OCI-LY3 (cell line): ENCODE measurements around the gene CEP85L.

Experiments used
- EZH2phosphoT487 ChIP-seq: fragments of 200-600 bp; shearing (Covaris generic); IDR thresholded peaks from 2 replicates; pipeline ENCODE4 v1.6.1; 2018; ENCODE audit warnings: antibody characterized with exemption, mixed run types, low read depth
- TF ChIP-seq, protein P1 (sequence below): fragments of 200-600, 300-600 bp; sonication (generic); IDR thresholded peaks from 2 replicates; pipeline ENCODE4 v1.5.1; 2014; ENCODE audit warnings: antibody characterized with exemption, low read length, low read depth

DNA sequence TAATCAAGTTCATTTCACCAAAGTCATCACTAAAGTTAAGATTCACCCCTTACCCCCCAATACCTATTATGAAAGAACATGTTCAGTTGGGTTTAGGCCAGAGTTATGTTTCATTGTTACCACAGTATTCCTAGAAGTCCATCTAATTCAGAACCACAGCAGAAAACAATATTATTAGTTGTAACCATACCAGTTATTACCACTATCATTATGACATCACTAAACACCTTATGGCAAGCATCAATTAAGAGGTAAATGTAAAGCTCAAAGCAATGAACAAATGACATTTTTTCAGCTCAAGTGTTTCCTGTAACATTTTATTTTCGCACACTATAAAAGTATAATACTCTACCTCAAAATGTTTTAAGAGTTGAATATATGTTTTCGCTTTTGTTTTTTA is 4.4 kb downstream of the CEP85L start:
- TF ChIP-seq, protein P1, sequence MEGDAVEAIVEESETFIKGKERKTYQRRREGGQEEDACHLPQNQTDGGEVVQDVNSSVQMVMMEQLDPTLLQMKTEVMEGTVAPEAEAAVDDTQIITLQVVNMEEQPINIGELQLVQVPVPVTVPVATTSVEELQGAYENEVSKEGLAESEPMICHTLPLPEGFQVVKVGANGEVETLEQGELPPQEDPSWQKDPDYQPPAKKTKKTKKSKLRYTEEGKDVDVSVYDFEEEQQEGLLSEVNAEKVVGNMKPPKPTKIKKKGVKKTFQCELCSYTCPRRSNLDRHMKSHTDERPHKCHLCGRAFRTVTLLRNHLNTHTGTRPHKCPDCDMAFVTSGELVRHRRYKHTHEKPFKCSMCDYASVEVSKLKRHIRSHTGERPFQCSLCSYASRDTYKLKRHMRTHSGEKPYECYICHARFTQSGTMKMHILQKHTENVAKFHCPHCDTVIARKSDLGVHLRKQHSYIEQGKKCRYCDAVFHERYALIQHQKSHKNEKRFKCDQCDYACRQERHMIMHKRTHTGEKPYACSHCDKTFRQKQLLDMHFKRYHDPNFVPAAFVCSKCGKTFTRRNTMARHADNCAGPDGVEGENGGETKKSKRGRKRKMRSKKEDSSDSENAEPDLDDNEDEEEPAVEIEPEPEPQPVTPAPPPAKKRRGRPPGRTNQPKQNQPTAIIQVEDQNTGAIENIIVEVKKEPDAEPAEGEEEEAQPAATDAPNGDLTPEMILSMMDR = no peak
- TF ChIP-seq EZH2phosphoT487 = no peak
